K562 (cell line): ENCODE results near the gene SUGP1. TPM values are rescaled to one million over a fixed set of nuclear protein-coding genes. Genes with fewer than 3 reads are reported as not detected.

Experiments used
- ATAC-seq: fragments of 200-7000 bp; cut with Tn5 transposase; 3 replicates; pipeline ENCODE4 v1.9.1; 2020; ENCODE audit warnings: moderate library complexity
- BruUV-seq: library from RNA; stranded (reverse); fragments of 400-500 nt; replicated peaks from 2 replicates; lab custom pipeline; 2021; lab: Mats Ljungman, UMichigan
- CTCF ChIA-PET: fragments of 300-600 bp; formaldehyde crosslinking; extraction: SDS; loops from one replicate; lab custom pipeline; 2021; ENCODE audit warnings: low intra/inter-chr PET ratio; lab: Yijun Ruan, JAX
- POLR2A ChIA-PET: fragments of 300-600, 350-650 bp; sonication (Branson Sonifier 250); formaldehyde crosslinking; extraction: SDS; loops from one replicate; lab custom pipeline; 2021; ENCODE audit warnings: antibody characterized with exemption, inconsistent platforms; lab: Yijun Ruan, JAX
- DNase-seq, 4 experiments: peaks; one replicate each; pipeline versions ENCODE4 v3.0.0 to v3.0.0-alpha.2; 2011 to 2018; ENCODE audit warnings: low spot score in 3 of 4, mixed read lengths in 3 of 4; ENCODE audit errors: extremely low read depth in 1 of 4
- FAIRE-seq: peaks from 2 replicates; lab custom pipeline; 2011; peaks lifted over from hg19 to GRCh38; lab: Jason Lieb, UNC
- H2AFZ ChIP-seq: 2 replicates; pipeline ENCODE4 v1.6.0; 2011; ENCODE audit warnings: low read depth, low read length, control low read depth, inconsistent platforms
- H3K27ac ChIP-seq: fragments of 200-600 bp; 3 replicates; pipeline ENCODE4 v1.8.0; 2011; ENCODE audit warnings: low read depth, mild to moderate bottlenecking, control low read depth, inconsistent platforms, low read length, moderate library complexity, mixed read lengths; ENCODE audit errors: extremely low read depth
- H3K27me3 ChIP-seq, 2 experiments: fragments of 300-600 bp in 1 of 2; 2 replicates in 1 of 2; 3 replicates in 1 of 2; pipeline versions ENCODE4 v1.6.0 to v1.8.0; 2011; ENCODE audit warnings: inconsistent platforms in 2 of 2, low read length in 2 of 2, mild to moderate bottlenecking in 1 of 2, mixed read lengths in 1 of 2, moderate library complexity in 1 of 2; ENCODE audit not compliant: control insufficient read depth in 2 of 2, insufficient read depth in 2 of 2
- H3K36me3 ChIP-seq: fragments of 300-600 bp; 3 replicates; pipeline ENCODE4 v1.8.0; 2011; ENCODE audit warnings: mild to moderate bottlenecking, low read length, inconsistent platforms; ENCODE audit not compliant: control insufficient read depth, insufficient read depth
- H3K4me1 ChIP-seq, 2 experiments: fragments of 200-600 bp in 1 of 2; replicated peaks in 1 of 2; 2 replicates in 1 of 2; 3 replicates in 1 of 2; pipeline versions ENCODE4 v1.5.1 to v1.8.0; 2011; ENCODE audit warnings: inconsistent platforms in 2 of 2, low read length in 2 of 2, mild to moderate bottlenecking in 1 of 2, mixed read lengths in 1 of 2, moderate library complexity in 1 of 2; ENCODE audit not compliant: control insufficient read depth in 2 of 2, insufficient read depth in 2 of 2
- H3K4me2 ChIP-seq: 2 replicates; pipeline ENCODE4 v1.6.1; 2011; ENCODE audit warnings: low read length, control low read depth, inconsistent platforms, mixed read lengths; ENCODE audit not compliant: insufficient read depth
- H3K4me3 ChIP-seq: fragments of 200-600 bp; sonication (generic), shearing (Covaris generic); 2 replicates; pipeline ENCODE4 v1.5.1; 2016; ENCODE audit warnings: control low read depth, inconsistent platforms
- H3K79me2 ChIP-seq: fragments of 200-600 bp; 3 replicates; pipeline ENCODE4 v1.8.0; 2011; ENCODE audit warnings: low read length, inconsistent platforms; ENCODE audit not compliant: control insufficient read depth, insufficient read depth
- H3K9ac ChIP-seq, 2 experiments: 2 replicates each; pipeline versions ENCODE4 v1.6.0 to v1.6.1; 2011; ENCODE audit warnings: low read depth in 2 of 2, low read length in 2 of 2, control low read depth in 1 of 2, inconsistent platforms in 1 of 2, mild to moderate bottlenecking in 1 of 2, mixed read lengths in 1 of 2; ENCODE audit not compliant: insufficient read depth in 1 of 2
- H3K9me1 ChIP-seq: one replicate; pipeline ENCODE4 v1.6.0; 2011; ENCODE audit warnings: inconsistent platforms, mild to moderate bottlenecking, low read length, moderate library complexity; ENCODE audit not compliant: control insufficient read depth, insufficient read depth
- H3K9me3 ChIP-seq: replicated peaks from 2 replicates; pipeline ENCODE4 v1.5.1; 2011; ENCODE audit warnings: low read depth, low read length, inconsistent platforms; ENCODE audit not compliant: control insufficient read depth, insufficient read depth
- H4K20me1 ChIP-seq: replicated peaks from 2 replicates; pipeline ENCODE4 v1.6.1; 2011; ENCODE audit warnings: low read length, inconsistent platforms, mixed read lengths; ENCODE audit not compliant: control insufficient read depth, insufficient read depth
- HDAC3 ChIP-seq: fragments of 450-650 bp; IDR thresholded peaks from 2 replicates; pipeline ENCODE4 v1.6.1; 2018; ENCODE audit warnings: borderline replicate concordance, mild to moderate bottlenecking, moderate library complexity; ENCODE audit not compliant: partially characterized antibody
- MYC ChIP-seq, 2 experiments: fragments of 250-450 bp in 1 of 2; sonication (Bioruptor Pico) in 1 of 2; IDR thresholded peaks; 2 replicates each; pipeline versions ENCODE4 v1.5.1 to v1.6.1; 2012 to 2021; ENCODE audit warnings: low read depth in 2 of 2, borderline replicate concordance in 1 of 2, improper control_type of control experiment in 1 of 2, low read length in 1 of 2, mild to moderate bottlenecking in 1 of 2, moderate library complexity in 1 of 2
- NR2C2 ChIP-seq, 2 experiments: fragments of 200-800 bp in 1 of 2; sonication (Bioruptor generic) in 1 of 2; sonication (generic) in 1 of 2; formaldehyde crosslinking in 1 of 2; IDR thresholded peaks; 2 replicates each; pipeline versions ENCODE4 v1.6.1 to v1.8.0; 2016 to 2022; ENCODE audit warnings: mild to moderate bottlenecking in 1 of 2, missing compliant biosample characterization in 1 of 2, missing genetic modification characterization in 1 of 2, missing genetic modification reagents in 1 of 2
- SP2 ChIP-seq: IDR thresholded peaks from 2 replicates; pipeline ENCODE4 v1.6.1; 2011; ENCODE audit warnings: mild to moderate bottlenecking, low read depth, low read length, moderate library complexity; ENCODE audit not compliant: poor library complexity, severe bottlenecking; ENCODE audit errors: extremely low read depth
- WGBS: fragments of 100-300 bp; shearing (Covaris generic); methylation state at CpG from one replicate; pipeline ENCODE4 v1.1.6; 2016; ENCODE audit warnings: low coverage, mixed read lengths; ENCODE audit not compliant: insufficient coverage; ENCODE audit errors: missing lambda C conversion rate; 5-methylcytosine and 5-hydroxymethylcytosine counted together
- in situ Hi-C: fragments of 300-500 bp; cut with MboI; formaldehyde crosslinking; loops from 4 replicates; pipeline ENCODE4 v1.15.0; 2018; ENCODE audit warnings: inconsistent platforms, mixed read lengths
- intact Hi-C: fragments of 100-400 bp; cut with micrococcal nuclease; formaldehyde crosslinking; loops from 2 replicates; pipeline ENCODE4 v1.14.2; 2022
- polyA plus RNA-seq, 8 experiments: library from polyadenylated mRNA; depleted of rRNA in 4 of 8; stranded (reverse) in 5 of 8; unstranded in 3 of 8; fragments of >200 nt; fragmentation: Nextera tagmentation in 2 of 8; fragmentation: Illumina TruSeq in 1 of 8; extraction: Ambion mirVana in 2 of 8; extraction: Trizol in 1 of 8; gene quantifications; 2 replicates each; pipeline versions ENCODE4 v1.2.1 to v1.2.3, GENCODE V29; 2011 to 2014; ENCODE audit warnings: inconsistent platforms in 1 of 8, missing spikeins in 1 of 8
- total RNA-seq, 7 experiments: library from RNA; depleted of rRNA in 6 of 7; stranded (reverse); fragments of >200 nt in 6 of 7; fragmentation: Illumina TruSeq in 2 of 7; extraction: Trizol in 2 of 7; gene quantifications; 2 replicates each; pipeline versions ENCODE4 v1.2.1 to v1.2.3, GENCODE V29; 2011 to 2021; ENCODE audit warnings: low replicate concordance in 1 of 7
- TF ChIP-seq, protein P1 (sequence below): sonication (generic); formaldehyde crosslinking; IDR thresholded peaks from 2 replicates; pipeline ENCODE4 v1.8.0; 2022; ENCODE audit warnings: missing genetic modification reagents, mild to moderate bottlenecking, borderline replicate concordance

SUGP1 gene
- total and polyA plus RNA-seq, 9 of the 15 experiments (the other 6 are each of a cell fraction or from before 2014, with no cell fraction given), result 1.0 to 53.3 (median 32.4) TPM

DNA sequence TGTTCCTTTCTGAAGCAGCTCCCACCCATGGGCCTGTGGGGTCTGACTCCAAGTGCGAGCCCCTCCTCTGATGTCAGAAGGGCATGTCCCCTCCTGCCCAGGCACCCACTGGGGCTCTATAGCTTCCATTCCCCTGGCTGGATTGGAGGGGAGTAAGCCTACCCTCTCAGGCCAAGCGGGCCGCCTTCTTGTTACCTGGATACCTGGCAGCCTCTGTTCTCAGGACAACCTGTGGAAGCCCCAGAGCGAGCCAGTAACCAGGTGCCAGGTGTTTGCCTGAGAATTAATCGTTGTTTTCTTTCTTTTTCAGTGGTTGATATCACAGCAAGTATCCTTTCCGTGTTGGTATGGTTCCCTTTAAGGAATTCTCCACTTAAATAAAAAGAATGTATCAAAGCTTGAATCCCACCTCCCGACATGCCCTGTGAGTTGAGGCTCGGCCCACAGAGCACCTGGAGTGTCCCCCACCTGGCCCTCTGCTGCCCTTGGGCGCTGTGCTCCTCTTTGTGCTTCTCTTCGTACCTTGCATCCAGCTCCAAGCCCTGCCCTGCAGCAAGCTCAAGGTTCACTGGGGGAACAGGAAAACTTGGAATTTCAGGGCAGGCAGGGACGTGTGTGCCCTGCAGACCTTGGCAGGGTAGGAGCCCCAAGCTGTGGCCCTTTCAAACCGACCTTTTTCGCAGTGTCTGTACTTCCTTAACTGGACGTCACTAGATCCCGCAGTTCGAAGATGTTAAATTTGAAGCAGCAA, 15.3 kb upstream of the SUGP1 start (continued):
- no peak for TF ChIP-seq SP2
- TF ChIP-seq, protein P1, sequence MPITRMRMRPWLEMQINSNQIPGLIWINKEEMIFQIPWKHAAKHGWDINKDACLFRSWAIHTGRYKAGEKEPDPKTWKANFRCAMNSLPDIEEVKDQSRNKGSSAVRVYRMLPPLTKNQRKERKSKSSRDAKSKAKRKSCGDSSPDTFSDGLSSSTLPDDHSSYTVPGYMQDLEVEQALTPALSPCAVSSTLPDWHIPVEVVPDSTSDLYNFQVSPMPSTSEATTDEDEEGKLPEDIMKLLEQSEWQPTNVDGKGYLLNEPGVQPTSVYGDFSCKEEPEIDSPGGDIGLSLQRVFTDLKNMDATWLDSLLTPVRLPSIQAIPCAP (CRISPR knock-in tag), result no peak
- TF ChIP-seq MYC (IDR thresholded peaks at IDR 0.05; ENCODE audit: low read depth, low read length), result no peak
- no peak for TF ChIP-seq MYC (CRISPR knock-in tag; IDR thresholded peaks at IDR 0.05; ENCODE audit: borderline replicate concordance, low read depth)
- no peak for TF ChIP-seq NR2C2 (CRISPR knock-in tag; IDR thresholded peaks at IDR 0.05)
- TF ChIP-seq NR2C2 (tag; IDR thresholded peaks at IDR 0.05), result no peak

DNA sequence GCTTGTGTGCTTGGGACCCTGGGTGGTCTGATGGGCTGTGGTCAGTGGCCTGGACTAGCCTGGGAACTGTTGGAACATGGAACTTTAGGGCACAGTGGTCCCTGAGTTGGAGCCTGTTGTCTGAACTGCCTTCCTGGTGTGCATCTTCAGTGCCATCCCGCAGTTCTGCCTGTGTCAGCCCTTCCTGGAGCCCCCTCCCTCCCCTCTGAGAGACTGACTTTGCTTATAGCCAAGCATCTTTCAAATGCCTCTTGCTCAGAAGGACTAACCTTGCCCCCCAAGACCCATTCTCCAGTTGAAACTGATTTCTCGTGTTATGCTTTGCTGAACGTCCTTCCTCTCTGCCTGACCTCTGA, 14.7 kb upstream of the SUGP1 start:
- FAIRE-seq (no peak), ATAC-seq (no peak), DNase-seq (no peak)
- no peak overlapping the region for H2AFZ ChIP-seq
- H3K9ac ChIP-seq, result peak overlapping the region in 1 of 2 experiments; percentile 68; a peak in 1 of 4 replicates
- no peak overlapping the region for H3K4me2 ChIP-seq
- ChIA-PET CTCF (no interaction called here), POLR2A (interaction anchor here (0.6 to 1.0 kb wide), 3 partner anchors 14 to 138 kb away, joined by 3 read pairs; no protein-coding TSS in a partner anchor)
- 84% methylated on average over 3 of the region's 3 CpGs for WGBS
- in situ Hi-C loops (no loop called here), intact Hi-C loops (no loop called here)
- H3K4me3 ChIP-seq, result no peak overlapping the region
- peaks cover 0 to 4% of the 10 kb centered on the region in 2 experiments; a peak in 1 of 5 replicates for H3K4me1 ChIP-seq
- no peak for TF ChIP-seq HDAC3
- no peak overlapping the region for H3K27ac ChIP-seq
- peaks cover 4% of the 10 kb centered on the region for H3K9me1 ChIP-seq
- no peaks in the 10 kb centered on the region for H3K27me3 ChIP-seq
- BruUV-seq, result no TSS peak
- H3K79me2 ChIP-seq, result no peaks in the 10 kb centered on the region; the same call in 2 of the 3 replicates
- H3K9me3 ChIP-seq, result no peaks in the 10 kb centered on the region
- peaks cover 3% of the 10 kb centered on the region; the same call in 1 of the 2 replicates for H4K20me1 ChIP-seq
- H3K36me3 ChIP-seq, result peaks cover 71% of the 10 kb centered on the region; the same call in 2 of the 3 replicates
